Measurements from ENCODE around the gene TFDP1.
A peak's percentile ranks its signal among the peaks of the same experiment; 100 is the strongest.

TFDP1 gene

GRCh38 chr13:113664751-113665596 lies 80.4 kb downstream of the TFDP1 start:
- no peak overlapping the region for H2AFZ ChIP-seq (ENCODE audit: insufficient read depth, low read length, poor library complexity)
- no peak overlapping the region for H4K91ac ChIP-seq (ENCODE audit: low read depth, low read length)
- H2BK5ac ChIP-seq (ENCODE audit: low read depth, low read length, poor library complexity) = no peak overlapping the region
- H3K27me3 ChIP-seq (ENCODE audit: insufficient read depth, low read length) = no peaks in the 10 kb centered on the region
- H2AK5ac ChIP-seq (ENCODE audit: low read length) = no peak overlapping the region
- no peak overlapping the region for H3K4me3 ChIP-seq (ENCODE audit: low read depth, low read length)
- no peak overlapping the region for H4K12ac ChIP-seq (ENCODE audit: low read depth, low read length)
- no peak overlapping the region for H2BK12ac ChIP-seq (ENCODE audit: low read length)
- no peaks in the 10 kb centered on the region for H3K4me1 ChIP-seq (ENCODE audit: control insufficient read depth in 1 of 2, insufficient read depth in 2 of 2, low read length in 2 of 2)
- no peak overlapping the region for H2BK120ac ChIP-seq (ENCODE audit: insufficient read depth, low read length, poor library complexity)
- no peak overlapping the region for H4K8ac ChIP-seq (ENCODE audit: low read depth, low read length)
- no peak overlapping the region for H3K14ac ChIP-seq (ENCODE audit: low read length)
- no peaks in the 10 kb centered on the region for H3K79me2 ChIP-seq (ENCODE audit: control insufficient read depth, insufficient read depth, low read length, poor library complexity)
- no peaks in the 10 kb centered on the region for H3K36me3 ChIP-seq (ENCODE audit: control insufficient read depth in 1 of 2, insufficient read depth in 2 of 2, low read length in 2 of 2)
- H3K18ac ChIP-seq (ENCODE audit: low read length) = no peak overlapping the region
- no peak for DNase-seq
- no peak overlapping the region for H3K9ac ChIP-seq (ENCODE audit: low read length)
- H3K27ac ChIP-seq (ENCODE audit: low read depth, low read length) = no peak overlapping the region
- no peaks in the 10 kb centered on the region for H3K79me1 ChIP-seq (ENCODE audit: low read length)
- no peak overlapping the region for H3K23ac ChIP-seq (ENCODE audit: low read length)
- no peak overlapping the region for H3K4me2 ChIP-seq (ENCODE audit: low read length)
- WGBS (ENCODE audit: extremely low coverage, insufficient coverage, insufficient read length) = no CpG with 5 or more reads among the region's 21 CpGs
- no peak overlapping the region for H3K4ac ChIP-seq (ENCODE audit: low read depth, low read length)
- peaks cover 3% of the 10 kb centered on the region for H3K9me3 ChIP-seq (ENCODE audit: insufficient read depth, low read depth, low read length)

DNA sequence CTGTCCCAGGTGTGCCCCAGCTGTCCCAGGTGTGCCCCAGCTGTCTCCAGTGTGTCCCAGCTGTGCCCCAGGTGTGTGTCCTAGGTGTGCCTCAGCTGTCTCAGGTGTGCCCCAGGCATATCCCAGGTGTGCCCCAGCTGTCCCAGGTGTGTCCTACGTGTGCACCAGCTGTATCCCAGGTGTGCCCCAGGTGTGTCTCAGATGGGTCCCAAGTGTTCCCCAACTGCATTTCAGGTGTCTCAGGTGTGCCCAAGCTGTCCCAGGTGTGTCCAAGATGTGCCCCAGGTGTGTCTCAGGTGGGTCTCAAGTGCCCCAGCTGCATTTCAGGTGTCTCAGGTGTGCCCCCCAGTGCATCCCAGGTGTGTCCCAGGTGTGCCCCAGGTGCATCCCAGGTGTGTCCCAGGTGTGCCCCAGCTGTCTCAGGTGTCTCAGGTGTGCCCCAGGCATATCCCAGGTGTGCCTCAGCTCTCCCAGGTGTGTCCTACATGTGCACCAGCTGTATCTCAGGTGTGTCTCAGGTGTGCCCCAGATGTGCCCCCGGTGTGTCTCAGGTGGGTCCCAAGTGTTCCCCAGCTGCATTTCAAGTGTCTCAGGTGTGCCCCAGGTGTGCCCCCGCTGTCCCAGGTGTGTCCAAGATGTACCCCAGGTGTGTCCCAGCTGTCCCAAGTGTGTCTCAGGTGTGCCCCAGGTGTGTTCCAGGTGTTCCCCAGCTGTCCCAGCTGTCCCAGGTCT lies 81.2 kb downstream of the TFDP1 start:
- Histone ChIP-seq H3K4me1 (ENCODE audit: control insufficient read depth in 1 of 2, insufficient read depth in 2 of 2, low read length in 2 of 2) (no peaks in the 10 kb centered on the region), H3K4me2 (ENCODE audit: low read length) (no peak overlapping the region), H3K9me3 (ENCODE audit: insufficient read depth, low read depth, low read length) (peaks cover 3% of the 10 kb centered on the region), H3K27ac (ENCODE audit: low read depth, low read length) (no peak overlapping the region), H3K23ac (ENCODE audit: low read length) (no peak overlapping the region), H3K4ac (ENCODE audit: low read depth, low read length) (no peak overlapping the region), H3K27me3 (ENCODE audit: insufficient read depth, low read length) (no peaks in the 10 kb centered on the region), H2AK5ac (ENCODE audit: low read length) (no peak overlapping the region), H3K36me3 (ENCODE audit: control insufficient read depth in 1 of 2, insufficient read depth in 2 of 2, low read length in 2 of 2) (no peaks in the 10 kb centered on the region), H3K9ac (ENCODE audit: low read length) (no peak overlapping the region), H2BK12ac (ENCODE audit: low read length) (no peak overlapping the region), H3K79me2 (ENCODE audit: control insufficient read depth, insufficient read depth, low read length, poor library complexity) (no peaks in the 10 kb centered on the region), H3K14ac (ENCODE audit: low read length) (no peak overlapping the region), H3K79me1 (ENCODE audit: low read length) (no peaks in the 10 kb centered on the region), H2AFZ (ENCODE audit: insufficient read depth, low read length, poor library complexity) (no peak overlapping the region), H4K12ac (ENCODE audit: low read depth, low read length) (no peak overlapping the region), H2BK5ac (ENCODE audit: low read depth, low read length, poor library complexity) (no peak overlapping the region), H2BK120ac (ENCODE audit: insufficient read depth, low read length, poor library complexity) (no peak overlapping the region), H3K4me3 (ENCODE audit: low read depth, low read length) (peak overlapping the region; percentile 34), H4K8ac (ENCODE audit: low read depth, low read length) (no peak overlapping the region), H3K18ac (ENCODE audit: low read length) (no peak overlapping the region), H4K91ac (ENCODE audit: low read depth, low read length) (no peak overlapping the region)
- DNase-seq = no peak
- no CpG with 5 or more reads among the region's 3 CpGs for WGBS (ENCODE audit: extremely low coverage, insufficient coverage, insufficient read length)

GRCh38 chr13:113666329-113666670 lies 81.7 kb downstream of the TFDP1 start:
- DNase-seq = no peak
- Histone ChIP-seq H2BK12ac (ENCODE audit: low read length) (no peak overlapping the region), H3K4me1 (ENCODE audit: control insufficient read depth in 1 of 2, insufficient read depth in 2 of 2, low read length in 2 of 2) (no peaks in the 10 kb centered on the region), H3K23ac (ENCODE audit: low read length) (no peak overlapping the region), H3K4me2 (ENCODE audit: low read length) (no peak overlapping the region), H3K79me2 (ENCODE audit: control insufficient read depth, insufficient read depth, low read length, poor library complexity) (no peaks in the 10 kb centered on the region), H4K12ac (ENCODE audit: low read depth, low read length) (no peak overlapping the region), H3K27me3 (ENCODE audit: insufficient read depth, low read length) (no peaks in the 10 kb centered on the region), H3K4me3 (ENCODE audit: low read depth, low read length) (no peak overlapping the region), H2BK120ac (ENCODE audit: insufficient read depth, low read length, poor library complexity) (no peak overlapping the region), H2BK5ac (ENCODE audit: low read depth, low read length, poor library complexity) (no peak overlapping the region), H3K4ac (ENCODE audit: low read depth, low read length) (no peak overlapping the region), H2AK5ac (ENCODE audit: low read length) (no peak overlapping the region), H3K9ac (ENCODE audit: low read length) (no peak overlapping the region), H2AFZ (ENCODE audit: insufficient read depth, low read length, poor library complexity) (no peak overlapping the region), H3K79me1 (ENCODE audit: low read length) (no peaks in the 10 kb centered on the region), H4K8ac (ENCODE audit: low read depth, low read length) (no peak overlapping the region), H3K9me3 (ENCODE audit: insufficient read depth, low read depth, low read length) (peaks cover 3% of the 10 kb centered on the region), H3K27ac (ENCODE audit: low read depth, low read length) (no peak overlapping the region), H3K18ac (ENCODE audit: low read length) (no peak overlapping the region), H4K91ac (ENCODE audit: low read depth, low read length) (no peak overlapping the region), H3K14ac (ENCODE audit: low read length) (no peak overlapping the region), H3K36me3 (ENCODE audit: control insufficient read depth in 1 of 2, insufficient read depth in 2 of 2, low read length in 2 of 2) (no peaks in the 10 kb centered on the region)
- WGBS (ENCODE audit: extremely low coverage, insufficient coverage, insufficient read length) = no CpG with 5 or more reads among the region's 2 CpGs

DNA sequence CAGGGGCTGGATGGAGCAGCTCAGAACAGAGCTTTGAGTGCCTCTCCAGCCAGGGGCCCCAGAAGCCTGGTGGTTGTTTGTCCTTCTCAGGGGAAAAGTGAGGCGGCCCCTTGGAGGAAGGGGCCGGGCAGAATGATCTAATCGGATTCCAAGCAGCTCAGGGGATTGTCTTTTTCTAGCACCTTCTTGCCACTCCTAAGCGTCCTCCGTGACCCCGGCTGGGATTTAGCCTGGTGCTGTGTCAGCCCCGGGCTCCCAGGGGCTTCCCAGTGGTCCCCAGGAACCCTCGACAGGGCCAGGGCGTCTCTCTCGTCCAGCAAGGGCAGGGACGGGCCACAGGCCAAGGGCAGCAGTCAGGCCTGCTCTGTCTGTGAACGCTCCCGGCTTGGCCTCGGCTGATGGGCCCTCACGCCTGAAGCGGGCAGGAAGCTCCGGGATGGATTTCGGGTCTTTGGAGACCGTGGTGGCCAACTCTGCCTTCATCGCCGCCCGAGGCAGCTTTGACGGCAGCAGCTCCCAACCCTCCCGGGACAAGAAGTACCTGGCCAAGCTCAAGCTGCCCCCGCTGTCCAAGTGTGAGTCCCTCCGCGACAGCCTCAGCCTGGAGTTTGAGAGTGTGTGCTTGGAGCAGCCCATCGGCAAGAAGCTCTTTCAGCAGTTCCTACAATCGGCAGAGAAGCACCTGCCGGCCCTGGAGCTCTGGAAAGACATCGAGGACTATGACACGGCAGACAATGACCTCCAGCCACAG lies 82.6 kb downstream of the TFDP1 start, which contains the start of gene GRK1:
GRK1 (plus strand) TSS at position 269 of the 751 bp plus-strand sequence; CDS start at position 437, 168 bp downstream.
- Histone ChIP-seq H3K4me1 (ENCODE audit: control insufficient read depth in 1 of 2, insufficient read depth in 2 of 2, low read length in 2 of 2) (no peaks in the 10 kb centered on the region), H4K8ac (ENCODE audit: low read depth, low read length) (no peak within 1 kb of the TSS), H2BK12ac (ENCODE audit: low read length) (no peak within 1 kb of the TSS), H3K27ac (ENCODE audit: low read depth, low read length) (no peak within 1 kb of the TSS), H2AFZ (ENCODE audit: insufficient read depth, low read length, poor library complexity) (no peak within 1 kb of the TSS), H2AK5ac (ENCODE audit: low read length) (no peak within 1 kb of the TSS), H3K79me2 (ENCODE audit: control insufficient read depth, insufficient read depth, low read length, poor library complexity) (no peaks in the 10 kb centered on the region), H2BK5ac (ENCODE audit: low read depth, low read length, poor library complexity) (no peak within 1 kb of the TSS), H3K79me1 (ENCODE audit: low read length) (no peaks in the 10 kb centered on the region), H4K12ac (ENCODE audit: low read depth, low read length) (no peak within 1 kb of the TSS), H3K4me2 (ENCODE audit: low read length) (no peak within 1 kb of the TSS), H3K18ac (ENCODE audit: low read length) (no peak within 1 kb of the TSS), H3K36me3 (ENCODE audit: control insufficient read depth in 1 of 2, insufficient read depth in 2 of 2, low read length in 2 of 2) (no peaks in the 10 kb centered on the region), H2BK120ac (ENCODE audit: insufficient read depth, low read length, poor library complexity) (no peak within 1 kb of the TSS), H3K4ac (ENCODE audit: low read depth, low read length) (no peak within 1 kb of the TSS), H3K9ac (ENCODE audit: low read length) (no peak within 1 kb of the TSS), H3K27me3 (ENCODE audit: insufficient read depth, low read length) (no peaks in the 10 kb centered on the region), H3K23ac (ENCODE audit: low read length) (no peak within 1 kb of the TSS), H4K91ac (ENCODE audit: low read depth, low read length) (no peak within 1 kb of the TSS), H3K14ac (ENCODE audit: low read length) (no peak within 1 kb of the TSS), H3K9me3 (ENCODE audit: insufficient read depth, low read depth, low read length) (peaks cover 5% of the 10 kb centered on the region), H3K4me3 (ENCODE audit: low read depth, low read length) (no peak within 1 kb of the TSS)
- no peak for DNase-seq
- no CpG with 5 or more reads among the region's 32 CpGs for WGBS (ENCODE audit: extremely low coverage, insufficient coverage, insufficient read length)

Measured in trophoblast cell (in vitro differentiated cells and primary cell).